Stimulated activated naive CD8-positive, alpha-beta T cell treated with anti-CD3 and anti-CD28 coated beads, Interleukin-15, Interleukin-2, amounts not matched to agents 100 ng/mL and 50 ng/mL, for 24 hours (primary cell): ENCODE results near the gene TRIM3.

Experiments used
- H3K27ac Mint-ChIP-seq: one replicate; pipeline ENCODE4 v1.8.0; 2021; ENCODE audit warnings: mild to moderate bottlenecking, mixed read lengths
- H3K27me3 Mint-ChIP-seq: one replicate; pipeline ENCODE4 v1.8.0; 2021; ENCODE audit warnings: mixed read lengths
- H3K36me3 Mint-ChIP-seq: one replicate; pipeline ENCODE4 v1.8.0; 2021; ENCODE audit warnings: low read depth, mixed read lengths
- H3K4me1 Mint-ChIP-seq: one replicate; pipeline ENCODE4 v1.8.0; 2021; ENCODE audit warnings: low read depth, mixed read lengths
- H3K4me3 Mint-ChIP-seq: one replicate; pipeline ENCODE4 v1.8.0; 2021; ENCODE audit warnings: mild to moderate bottlenecking, mixed read lengths
- H3K9me3 Mint-ChIP-seq: one replicate; pipeline ENCODE4 v1.8.0; 2021; ENCODE audit warnings: mixed read lengths

The TRIM3 gene

DNA sequence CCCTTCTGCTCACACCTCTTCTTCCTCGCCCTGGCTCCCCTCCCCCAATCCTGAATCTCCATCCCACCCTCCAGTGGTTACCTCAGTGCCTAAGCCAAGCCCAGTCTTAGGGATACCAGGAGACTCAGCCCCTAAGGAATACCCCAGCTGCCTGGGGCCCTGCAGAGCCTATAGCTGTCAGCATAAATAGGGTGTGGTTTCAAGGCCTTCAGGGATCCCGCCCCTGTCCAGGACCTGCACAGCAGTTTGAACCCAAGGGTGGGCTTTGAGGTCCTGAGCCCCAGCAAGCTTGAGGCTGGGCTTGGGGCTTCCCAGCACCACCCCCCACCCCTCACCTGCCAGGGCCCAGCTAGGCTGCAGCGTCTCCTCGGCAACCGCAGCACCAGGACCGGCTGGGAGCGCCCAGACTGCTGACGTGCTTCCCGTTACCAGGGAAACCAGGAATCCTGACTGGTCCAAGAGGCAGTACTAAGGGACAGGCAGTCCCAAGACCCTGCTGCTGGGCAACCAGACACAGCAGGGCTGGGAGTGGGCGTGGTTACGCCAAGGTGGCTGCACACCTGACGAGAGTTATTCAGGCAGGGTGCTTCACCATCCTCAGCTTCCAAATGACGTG is 68.6 kb downstream of the TRIM3 start:
- peaks cover 3% of the 10 kb centered on the region for H3K36me3 Mint-ChIP-seq
- peaks cover 81% of the 10 kb centered on the region for H3K4me1 Mint-ChIP-seq
- no peak overlapping the region for H3K27ac Mint-ChIP-seq
- no peak overlapping the region for H3K4me3 Mint-ChIP-seq
- H3K27me3 Mint-ChIP-seq, result no peaks in the 10 kb centered on the region
- H3K9me3 Mint-ChIP-seq, result no peaks in the 10 kb centered on the region

DNA sequence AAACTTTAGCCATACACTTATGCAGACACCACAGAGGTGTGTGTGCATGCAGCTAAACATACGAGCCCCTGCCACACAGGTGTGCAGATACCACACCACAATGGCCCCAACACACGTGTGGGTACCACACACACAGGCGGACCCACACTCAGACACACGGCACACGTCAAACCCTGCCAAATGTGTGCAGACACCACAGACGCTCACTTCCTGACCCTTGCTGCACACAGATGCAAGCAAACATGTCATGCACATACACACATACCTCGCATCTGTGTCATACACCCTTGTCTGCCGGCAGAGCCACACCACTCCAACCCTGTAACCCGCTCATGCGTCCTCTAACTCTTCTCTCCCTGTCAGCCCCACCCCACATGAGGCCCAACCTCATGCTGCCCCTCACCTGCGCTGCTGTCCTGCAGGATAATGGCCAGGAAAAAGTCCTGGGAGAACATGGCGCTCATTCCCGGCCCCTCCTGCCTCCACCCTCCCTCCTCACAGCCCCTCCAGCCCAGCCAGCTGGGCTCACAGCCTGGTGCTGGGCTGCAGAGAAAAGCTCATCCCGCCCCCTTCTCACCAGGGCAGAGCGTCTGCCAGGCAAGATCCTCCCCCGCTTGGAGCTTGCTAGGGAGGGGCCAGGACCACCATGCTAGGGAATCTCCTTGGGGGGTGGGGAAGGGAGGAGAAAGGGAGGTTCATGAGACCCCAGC is 69.2 kb downstream of the TRIM3 start:
- Mint-ChIP-seq H3K4me3 (no peak overlapping the region), H3K27me3 (no peaks in the 10 kb centered on the region), H3K27ac (no peak overlapping the region), H3K36me3 (peaks cover 7% of the 10 kb centered on the region), H3K4me1 (peaks cover 77% of the 10 kb centered on the region), H3K9me3 (no peaks in the 10 kb centered on the region)

DNA sequence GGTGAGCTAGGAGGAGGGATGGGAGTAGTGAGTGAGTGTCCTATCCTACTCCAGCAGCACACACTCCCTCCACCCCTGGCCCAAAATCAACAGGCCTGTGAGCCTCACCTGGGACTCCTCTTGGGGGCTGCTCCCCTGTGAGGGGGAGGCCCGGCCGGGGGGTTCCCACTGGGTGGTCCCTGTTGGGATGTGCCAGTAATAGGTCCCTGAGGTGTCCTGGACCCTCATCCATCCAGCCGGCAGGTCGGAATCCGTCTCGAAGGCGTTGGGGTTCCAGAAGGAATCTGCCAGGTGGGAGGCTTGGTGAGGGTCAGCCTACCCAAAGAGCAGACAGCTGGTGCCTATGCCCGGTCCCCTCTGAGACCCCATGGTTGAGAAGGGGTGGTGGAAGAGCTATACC is 70.2 kb downstream of the TRIM3 start:
- no peaks in the 10 kb centered on the region for H3K9me3 Mint-ChIP-seq
- H3K27me3 Mint-ChIP-seq, result no peaks in the 10 kb centered on the region
- H3K4me3 Mint-ChIP-seq, result peak overlapping the region; percentile 38
- H3K27ac Mint-ChIP-seq, result peak overlapping the region; percentile 92
- H3K4me1 Mint-ChIP-seq, result peaks cover 73% of the 10 kb centered on the region
- peaks cover 14% of the 10 kb centered on the region for H3K36me3 Mint-ChIP-seq

DNA sequence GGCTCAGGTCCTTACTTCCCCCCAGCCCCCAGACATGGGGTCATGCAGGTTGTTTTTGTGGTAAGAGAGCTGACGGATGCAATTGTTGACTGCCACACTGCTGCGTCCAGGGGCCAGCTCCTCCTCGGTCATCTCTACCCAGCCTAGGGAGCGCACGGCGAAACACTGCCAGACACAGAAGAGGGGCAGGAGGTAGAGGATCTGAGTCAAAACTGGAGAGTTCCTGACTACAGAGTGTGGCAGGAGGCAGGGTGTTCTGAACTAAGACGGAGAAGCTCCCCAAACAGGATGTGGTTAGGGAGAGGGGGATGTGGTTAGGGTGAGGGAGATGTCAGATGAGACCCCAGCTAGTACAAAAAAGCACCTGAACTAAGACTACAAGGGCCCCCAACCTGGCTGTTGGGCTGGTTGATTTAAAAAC is 71.2 kb downstream of the TRIM3 start:
- Mint-ChIP-seq H3K27me3 (no peaks in the 10 kb centered on the region), H3K27ac (peak overlapping the region; percentile 92), H3K36me3 (peaks cover 20% of the 10 kb centered on the region), H3K9me3 (no peaks in the 10 kb centered on the region), H3K4me3 (peak overlapping the region; percentile 83), H3K4me1 (peaks cover 67% of the 10 kb centered on the region)

DNA sequence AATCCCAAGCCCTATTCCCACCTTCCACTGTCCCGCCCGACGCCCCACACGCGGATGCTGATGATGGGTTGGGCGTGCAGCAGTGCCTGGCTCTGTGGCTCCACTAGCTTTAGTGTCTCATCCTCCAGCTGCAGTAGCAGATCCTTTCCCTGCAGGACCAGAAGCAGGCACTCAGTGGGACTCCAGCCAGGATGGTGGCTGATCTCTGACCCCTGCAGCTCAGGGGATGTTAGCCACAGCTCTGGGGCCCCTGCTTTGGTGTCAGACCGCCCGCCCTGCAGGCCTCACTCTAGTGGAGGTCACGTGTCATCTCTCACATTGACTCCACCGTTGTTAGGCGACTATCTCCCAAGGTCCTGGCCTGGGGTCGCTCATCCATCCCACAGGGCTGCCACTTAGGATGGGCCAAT is 71.7 kb downstream of the TRIM3 start:
- Mint-ChIP-seq H3K4me3 (peak overlapping the region; percentile 83), H3K9me3 (no peaks in the 10 kb centered on the region), H3K4me1 (peaks cover 62% of the 10 kb centered on the region), H3K27ac (peak overlapping the region; percentile 92), H3K27me3 (no peaks in the 10 kb centered on the region), H3K36me3 (peaks cover 20% of the 10 kb centered on the region)

DNA sequence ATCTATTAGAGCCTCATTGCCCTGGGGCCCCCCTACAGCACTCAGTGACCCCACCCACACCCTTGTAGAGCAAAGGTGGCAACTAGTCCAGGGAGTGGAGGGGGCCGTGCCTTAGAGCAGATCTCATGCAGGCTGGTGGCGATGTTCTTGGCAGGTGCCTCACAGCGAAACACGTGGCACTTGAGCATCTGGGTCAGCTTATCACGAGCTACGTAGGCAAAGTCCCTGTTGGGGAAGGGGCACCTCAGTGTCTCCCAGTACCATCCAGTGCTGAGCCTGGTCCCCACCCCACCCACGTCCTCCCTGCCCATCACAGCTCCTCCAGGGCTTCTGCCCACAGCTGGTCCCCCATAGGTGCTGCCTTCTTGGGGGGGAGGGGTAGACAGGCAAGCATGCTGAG is 72.3 kb downstream of the TRIM3 start:
- Mint-ChIP-seq H3K27me3 (no peaks in the 10 kb centered on the region), H3K36me3 (peaks cover 20% of the 10 kb centered on the region), H3K4me3 (no peak overlapping the region), H3K27ac (no peak overlapping the region), H3K9me3 (no peaks in the 10 kb centered on the region), H3K4me1 (peaks cover 56% of the 10 kb centered on the region)

DNA sequence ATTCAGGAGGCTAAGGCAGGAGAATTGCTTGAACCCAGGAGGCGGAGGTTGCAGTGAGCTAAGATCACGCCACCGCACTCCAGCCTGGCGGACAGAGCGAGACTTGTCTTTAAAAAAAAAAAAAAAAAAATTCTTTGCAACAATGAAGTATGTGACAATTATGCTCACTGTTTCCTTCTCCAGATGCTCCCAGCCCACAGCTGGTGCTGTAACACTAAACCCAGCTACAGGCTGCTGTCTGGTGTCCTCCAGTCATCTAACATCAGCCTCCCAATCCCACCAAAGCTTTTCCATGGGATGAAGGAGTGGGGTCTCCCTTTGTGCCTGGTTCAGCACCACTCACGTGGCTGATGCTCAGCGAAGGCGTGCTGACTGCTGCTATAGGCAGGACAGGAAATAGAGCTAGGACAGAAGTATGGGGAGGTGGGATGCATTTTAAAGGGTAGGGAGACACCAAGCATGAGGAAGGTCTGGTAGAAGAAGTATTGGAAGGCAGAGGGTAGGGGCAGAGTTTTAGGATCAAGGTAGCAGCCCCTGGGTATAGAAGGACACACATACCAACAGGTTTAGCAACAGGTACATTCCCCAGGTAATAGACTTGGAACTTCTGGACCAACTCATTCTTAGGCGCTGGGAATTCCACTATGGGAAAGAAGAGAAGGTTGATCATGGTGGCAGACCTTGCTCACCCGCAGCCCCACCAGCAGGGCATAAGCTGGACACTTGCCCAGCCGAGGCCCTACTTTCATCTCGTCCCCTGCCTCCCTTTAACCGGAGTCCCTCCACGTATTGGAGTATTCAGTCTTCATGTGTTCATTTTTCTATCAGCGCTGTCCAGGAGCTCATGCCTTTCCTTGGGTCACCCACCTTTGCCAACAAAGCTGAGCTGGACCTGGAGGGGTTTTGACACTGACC is 73.1 kb downstream of the TRIM3 start:
- Mint-ChIP-seq H3K27ac (no peak overlapping the region), H3K9me3 (no peaks in the 10 kb centered on the region), H3K4me1 (peaks cover 49% of the 10 kb centered on the region), H3K27me3 (no peaks in the 10 kb centered on the region), H3K4me3 (no peak overlapping the region), H3K36me3 (peaks cover 20% of the 10 kb centered on the region)
